Mesendoderm (in vitro differentiated cells): ENCODE data around the gene EPHB3.
"Not testable (repeated sequence)": the region's sequence is repeated elsewhere in the genome, so short reads cannot be mapped to it uniquely, and the experiment has no call there.

Experiments
- DNase-seq: peaks from one replicate; pipeline ENCODE4 v3.0.0; 2013
- H2AK5ac ChIP-seq: 2 replicates; pipeline ENCODE4 v1.6.1; 2013; ENCODE audit warnings: low read length, inconsistent platforms
- H2BK120ac ChIP-seq: 2 replicates; pipeline ENCODE4 v1.6.1; 2013; ENCODE audit warnings: low read depth, mild to moderate bottlenecking, low read length, moderate library complexity, mixed read lengths
- H2BK15ac ChIP-seq: replicated peaks from 2 replicates; pipeline ENCODE4 v1.6.1; 2013; ENCODE audit warnings: low read depth, mild to moderate bottlenecking, moderate library complexity
- H2BK5ac ChIP-seq: 2 replicates; pipeline ENCODE4 v1.6.1; 2013; ENCODE audit warnings: low read length, inconsistent platforms
- H3K18ac ChIP-seq: 2 replicates; pipeline ENCODE4 v1.6.1; 2013; ENCODE audit warnings: mild to moderate bottlenecking, low read length, mixed read lengths
- H3K23ac ChIP-seq: one replicate; pipeline ENCODE4 v1.6.1; 2013; ENCODE audit warnings: low read length
- H3K27ac ChIP-seq: 2 replicates; pipeline ENCODE4 v1.5.1; 2013; ENCODE audit warnings: low read depth, mild to moderate bottlenecking, inconsistent platforms, low read length, moderate library complexity
- H3K27me3 ChIP-seq: 2 replicates; pipeline ENCODE4 v1.6.1; 2013; ENCODE audit warnings: low read length, control low read depth, mild to moderate bottlenecking, inconsistent platforms; ENCODE audit not compliant: insufficient read depth, poor library complexity
- H3K36me3 ChIP-seq: 2 replicates; pipeline ENCODE4 v1.6.1; 2013; ENCODE audit warnings: low read length, inconsistent platforms; ENCODE audit not compliant: control insufficient read depth, insufficient read depth
- H3K4ac ChIP-seq: one replicate; pipeline ENCODE4 v1.6.1; 2013; ENCODE audit warnings: low read depth, mild to moderate bottlenecking, low read length, moderate library complexity
- H3K4me1 ChIP-seq: 2 replicates; pipeline ENCODE4 v1.6.1; 2013; ENCODE audit warnings: low read depth, low read length, inconsistent platforms; ENCODE audit not compliant: control insufficient read depth
- H3K4me2 ChIP-seq: 2 replicates; pipeline ENCODE4 v1.6.1; 2013; ENCODE audit warnings: low read length
- H3K4me3 ChIP-seq: 2 replicates; pipeline ENCODE4 v1.5.1; 2013; ENCODE audit warnings: mild to moderate bottlenecking, low read length
- H3K56ac ChIP-seq: one replicate; pipeline ENCODE4 v1.6.1; 2013; ENCODE audit warnings: low read length
- H3K79me1 ChIP-seq: 2 replicates; pipeline ENCODE4 v1.6.1; 2013; ENCODE audit warnings: low read length, inconsistent platforms
- H3K79me2 ChIP-seq: 2 replicates; pipeline ENCODE4 v1.6.1; 2013; ENCODE audit warnings: mild to moderate bottlenecking, low read length; ENCODE audit not compliant: control insufficient read depth, insufficient read depth
- H3K9ac ChIP-seq: 2 replicates; pipeline ENCODE4 v1.6.1; 2013; ENCODE audit warnings: low read length, inconsistent platforms
- H4K5ac ChIP-seq: one replicate; pipeline ENCODE4 v1.6.1; 2013; ENCODE audit warnings: low read length
- H4K8ac ChIP-seq: one replicate; pipeline ENCODE4 v1.6.1; 2013; ENCODE audit warnings: low read depth, mild to moderate bottlenecking, control low read depth, low read length, moderate library complexity
- WGBS: extraction: QIAGEN DNeasy Blood & Tissue Kit; methylation state at CpG from one replicate; pipeline ENCODE4 v1.1.7; 2013; ENCODE audit warnings: low lambda C conversion rate, missing lambda C conversion rate; ENCODE audit not compliant: insufficient coverage; ENCODE audit errors: extremely low coverage; 5-methylcytosine and 5-hydroxymethylcytosine counted together

Gene EPHB3

DNA sequence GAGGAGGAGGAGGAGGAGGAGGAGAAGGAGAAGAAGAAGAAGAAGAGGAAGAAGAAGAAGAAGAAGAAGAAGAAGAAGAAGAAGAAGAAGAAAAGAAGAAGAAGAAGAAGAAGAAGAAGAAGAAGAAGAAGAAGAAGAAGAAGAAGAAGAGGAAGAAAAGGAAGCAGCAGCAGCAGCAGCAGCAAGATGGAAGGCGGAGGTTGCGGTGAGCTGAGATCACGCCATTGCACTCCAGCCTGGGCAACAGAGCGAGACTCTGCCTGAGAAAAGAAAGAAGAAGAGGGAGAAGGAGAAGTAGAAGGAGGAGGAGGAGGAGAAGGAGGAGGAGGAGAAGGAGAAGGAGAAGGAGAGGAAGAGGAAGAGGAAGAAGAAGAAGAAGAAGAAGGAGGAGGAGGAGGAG, 55.7 kb downstream of the EPHB3 start:
- not testable (repeated sequence) for DNase-seq, H3K4me3 ChIP-seq, H3K9ac ChIP-seq, H2BK120ac ChIP-seq, H3K23ac ChIP-seq, H3K36me3 ChIP-seq, H4K5ac ChIP-seq, H3K27ac ChIP-seq, H3K4me2 ChIP-seq, H3K79me1 ChIP-seq, H3K18ac ChIP-seq, H4K8ac ChIP-seq, H3K56ac ChIP-seq, H3K27me3 ChIP-seq, H2BK5ac ChIP-seq, H2BK15ac ChIP-seq, H3K4ac ChIP-seq, H3K79me2 ChIP-seq, H2AK5ac ChIP-seq
- WGBS, result no CpG with 5 or more reads among the region's 4 CpGs
- peaks cover 10% of the 10 kb centered on the region for H3K4me1 ChIP-seq

DNA sequence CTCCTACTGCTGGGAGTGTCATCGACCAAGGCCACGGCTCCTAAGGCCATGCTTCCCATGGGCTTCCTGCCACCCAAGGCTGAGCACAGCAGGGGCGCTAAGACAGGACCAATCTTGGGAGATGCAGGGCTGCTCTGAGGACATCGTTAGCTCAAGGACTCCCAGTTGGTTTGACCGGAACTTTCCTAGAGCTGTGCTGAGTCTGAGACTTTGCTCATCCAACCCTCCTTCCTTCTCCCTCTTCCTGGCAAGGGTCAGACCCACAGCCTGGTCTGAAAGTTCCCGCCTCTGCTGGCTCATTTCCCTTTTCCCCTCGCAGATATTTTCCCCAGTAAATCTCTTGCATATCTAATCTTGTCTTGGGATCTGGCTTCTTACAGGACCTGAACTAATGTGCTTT, 57.2 kb downstream of the EPHB3 start:
- Histone ChIP-seq H3K27me3 (no peaks in the 10 kb centered on the region), H3K27ac (no peak overlapping the region), H4K8ac (no peak overlapping the region), H3K36me3 (no peaks in the 10 kb centered on the region), H3K18ac (no peak overlapping the region), H3K4me2 (no peak overlapping the region), H3K56ac (no peak overlapping the region), H3K4me1 (peaks cover 10% of the 10 kb centered on the region), H3K79me2 (no peaks in the 10 kb centered on the region), H2BK5ac (no peak overlapping the region), H2AK5ac (no peak overlapping the region), H4K5ac (no peak overlapping the region), H2BK120ac (no peak overlapping the region), H3K23ac (no peak overlapping the region), H3K9ac (no peak overlapping the region), H3K4me3 (no peak overlapping the region), H2BK15ac (no peak overlapping the region), H3K79me1 (no peaks in the 10 kb centered on the region), H3K4ac (no peak overlapping the region)
- DNase-seq, result no peak
- WGBS, result no CpG with 5 or more reads among the region's 7 CpGs

DNA sequence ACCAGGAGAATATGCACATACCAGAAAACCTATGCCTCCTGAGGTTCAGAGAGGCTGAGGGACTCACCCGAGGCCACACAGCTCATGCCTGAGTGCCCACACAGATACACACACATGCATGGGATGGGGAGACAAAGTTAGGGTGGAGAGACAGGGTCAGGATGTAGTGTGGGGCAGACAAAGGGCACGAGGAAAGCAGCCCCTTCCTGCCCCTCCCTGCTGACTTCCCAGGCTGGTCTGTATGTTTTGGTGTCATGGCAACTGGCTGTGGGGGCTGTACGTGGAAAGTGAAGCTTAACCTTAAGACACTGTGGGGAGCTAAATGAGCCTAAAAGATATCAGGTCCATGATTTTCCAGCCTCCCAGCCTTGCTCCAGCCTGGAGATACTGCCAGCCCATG, 57.8 kb downstream of the EPHB3 start:
- H3K56ac ChIP-seq, result no peak overlapping the region
- H4K8ac ChIP-seq, result no peak overlapping the region
- H2BK120ac ChIP-seq, result no peak overlapping the region
- WGBS, result no CpG with 5 or more reads among the region's 3 CpGs
- DNase-seq, result peak; percentile 86
- H3K4me2 ChIP-seq, result no peak overlapping the region
- no peak overlapping the region for H3K4me3 ChIP-seq
- H3K79me2 ChIP-seq, result no peaks in the 10 kb centered on the region
- H4K5ac ChIP-seq, result no peak overlapping the region
- H3K27ac ChIP-seq, result no peak overlapping the region
- H3K23ac ChIP-seq, result no peak overlapping the region
- H3K4ac ChIP-seq, result no peak overlapping the region
- no peak overlapping the region for H3K18ac ChIP-seq
- no peaks in the 10 kb centered on the region for H3K36me3 ChIP-seq
- no peak overlapping the region for H2BK5ac ChIP-seq
- no peaks in the 10 kb centered on the region for H3K79me1 ChIP-seq
- no peak overlapping the region for H2BK15ac ChIP-seq
- no peak overlapping the region for H2AK5ac ChIP-seq
- H3K9ac ChIP-seq, result no peak overlapping the region
- peaks cover 10% of the 10 kb centered on the region for H3K4me1 ChIP-seq
- H3K27me3 ChIP-seq, result no peaks in the 10 kb centered on the region

DNA sequence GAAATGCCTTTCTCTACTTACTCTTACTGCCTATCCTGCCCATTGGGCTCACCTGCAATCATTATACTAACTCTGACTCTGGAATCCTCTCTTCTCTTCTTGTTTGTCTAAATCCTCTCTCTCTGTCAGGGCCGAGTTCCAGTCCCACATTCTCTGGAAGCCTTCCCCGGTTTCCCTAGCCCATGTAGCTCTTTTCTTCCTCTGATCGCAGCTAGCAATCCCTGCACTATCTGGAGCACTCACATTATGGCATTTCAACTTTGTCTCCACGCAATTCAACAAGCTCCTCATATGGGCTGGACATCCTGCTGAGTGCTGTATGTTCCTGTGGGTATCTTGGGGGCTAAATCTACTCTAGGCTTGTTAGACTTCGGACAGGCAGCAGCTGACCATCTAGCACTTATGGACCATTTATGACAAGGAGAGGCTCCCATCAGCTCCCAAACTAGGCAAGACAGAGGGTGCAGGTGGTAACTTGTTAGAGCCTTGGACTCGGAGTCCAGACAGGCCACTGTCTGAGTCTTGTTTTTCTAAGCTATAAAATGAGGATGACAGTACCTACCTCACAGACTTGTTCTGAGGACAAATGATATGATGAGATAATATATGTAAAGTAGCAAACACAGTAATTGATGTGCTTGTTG, 58.3 kb downstream of the EPHB3 start:
- no peak overlapping the region for H3K4ac ChIP-seq
- H2AK5ac ChIP-seq, result no peak overlapping the region
- no peak overlapping the region for H3K4me3 ChIP-seq
- no peak overlapping the region for H2BK5ac ChIP-seq
- H2BK120ac ChIP-seq, result no peak overlapping the region
- no peak overlapping the region for H3K4me2 ChIP-seq
- H4K5ac ChIP-seq, result no peak overlapping the region
- no peak overlapping the region for H3K18ac ChIP-seq
- no peak overlapping the region for H2BK15ac ChIP-seq
- H3K36me3 ChIP-seq, result no peaks in the 10 kb centered on the region
- no peak overlapping the region for H3K9ac ChIP-seq
- H3K79me1 ChIP-seq, result no peaks in the 10 kb centered on the region
- no peak for DNase-seq
- no peak overlapping the region for H4K8ac ChIP-seq
- H3K56ac ChIP-seq, result no peak overlapping the region
- H3K23ac ChIP-seq, result no peak overlapping the region
- WGBS, result no CpG with 5 or more reads among the region's 6 CpGs
- peaks cover 10% of the 10 kb centered on the region for H3K4me1 ChIP-seq
- no peak overlapping the region for H3K27ac ChIP-seq
- no peaks in the 10 kb centered on the region for H3K79me2 ChIP-seq
- H3K27me3 ChIP-seq, result no peaks in the 10 kb centered on the region

DNA sequence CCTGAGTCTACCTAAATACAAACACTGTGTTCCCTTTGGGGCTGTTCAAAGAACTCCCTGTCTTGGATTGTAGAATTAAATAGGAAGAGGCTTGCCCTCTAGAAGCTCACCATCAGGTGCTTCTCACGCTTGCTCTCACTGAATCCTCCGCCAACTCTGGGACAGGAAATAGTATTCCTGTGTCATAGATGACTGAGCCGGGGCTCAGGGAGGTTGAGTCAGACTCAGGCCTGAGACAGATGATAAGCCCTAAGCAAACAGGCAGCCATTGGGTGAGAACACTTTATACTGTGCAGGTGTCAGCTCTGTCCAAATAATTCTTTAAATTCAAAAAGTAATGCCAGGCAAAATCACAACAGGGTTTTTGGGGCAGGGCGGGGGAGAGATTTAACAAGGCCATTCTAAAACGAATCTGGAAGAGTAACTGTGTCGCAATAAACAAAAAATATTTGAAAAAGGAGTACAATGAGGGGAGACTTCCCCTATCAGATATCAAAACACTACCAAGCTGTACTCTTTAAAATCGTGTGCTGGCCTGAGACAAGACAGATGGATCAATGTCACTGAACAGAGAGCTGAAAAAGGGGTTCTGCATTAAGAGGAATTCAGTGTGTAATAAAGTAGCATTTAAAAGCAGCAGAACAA, 59.0 kb downstream of the EPHB3 start:
- WGBS, result no CpG with 5 or more reads among the region's 7 CpGs
- no peak overlapping the region for H3K23ac ChIP-seq
- no peak overlapping the region for H4K8ac ChIP-seq
- H3K27me3 ChIP-seq, result no peaks in the 10 kb centered on the region
- H2BK15ac ChIP-seq, result no peak overlapping the region
- H2AK5ac ChIP-seq, result no peak overlapping the region
- no peak overlapping the region for H3K27ac ChIP-seq
- H3K9ac ChIP-seq, result no peak overlapping the region
- H3K4ac ChIP-seq, result no peak overlapping the region
- H2BK120ac ChIP-seq, result no peak overlapping the region
- no peak overlapping the region for H3K18ac ChIP-seq
- H4K5ac ChIP-seq, result no peak overlapping the region
- no peak overlapping the region for H3K4me2 ChIP-seq
- no peak for DNase-seq
- H3K79me1 ChIP-seq, result no peaks in the 10 kb centered on the region
- no peaks in the 10 kb centered on the region for H3K79me2 ChIP-seq
- peaks cover 10% of the 10 kb centered on the region for H3K4me1 ChIP-seq
- H3K36me3 ChIP-seq, result no peaks in the 10 kb centered on the region
- H3K4me3 ChIP-seq, result no peak overlapping the region
- no peak overlapping the region for H2BK5ac ChIP-seq
- H3K56ac ChIP-seq, result no peak overlapping the region

DNA sequence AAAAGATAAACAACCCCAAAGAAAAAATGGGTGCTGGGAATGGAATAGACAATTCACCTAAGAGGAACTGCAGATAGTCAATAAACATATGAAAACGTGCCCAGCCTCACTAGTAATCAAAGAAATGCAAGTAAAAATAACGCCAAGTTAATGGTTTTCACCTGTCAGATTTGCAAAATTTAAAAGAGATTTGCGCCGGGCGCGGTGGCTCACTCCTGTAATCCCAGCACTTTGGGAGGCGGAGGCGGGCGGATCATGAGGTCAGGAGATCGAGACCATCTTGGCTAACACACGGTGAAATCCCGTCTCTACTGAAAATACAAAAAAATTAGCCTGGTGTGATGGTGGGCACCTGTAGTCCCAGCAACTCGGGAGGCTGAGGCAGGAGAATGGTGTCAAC, 60.6 kb downstream of the EPHB3 start:
- H4K5ac ChIP-seq, H3K36me3 ChIP-seq, H3K18ac ChIP-seq, H3K4me2 ChIP-seq, H3K79me2 ChIP-seq, H2BK15ac ChIP-seq, H3K4me3 ChIP-seq, H4K8ac ChIP-seq, H3K79me1 ChIP-seq, H3K27me3 ChIP-seq, H2AK5ac ChIP-seq, DNase-seq, H3K27ac ChIP-seq, H2BK120ac ChIP-seq, H3K4ac ChIP-seq, H2BK5ac ChIP-seq, H3K9ac ChIP-seq, H3K23ac ChIP-seq, H3K56ac ChIP-seq: not testable (repeated sequence)
- peaks cover 10% of the 10 kb centered on the region for H3K4me1 ChIP-seq
- no CpG with 5 or more reads among the region's 13 CpGs for WGBS
